T-helper 1 cell treated with Interleukin-12 subunit alpha and Interleukin-12 subunit beta and Interleukin-4 antibody, amounts not matched to agents 30 ng/mL and 1 ng/mL, for 36 hours (primary cell): ENCODE data around the gene SOX3. TPM values are rescaled to one million over a fixed set of nuclear protein-coding genes. Genes with fewer than 3 reads are reported as not detected.

Experiments used
- intact Hi-C: fragments of 100-400 bp; cut with micrococcal nuclease; formaldehyde crosslinking; loops from one replicate; pipeline ENCODE4 v1.15.1; 2024
- total RNA-seq: library from RNA; stranded (reverse); gene quantifications from 2 replicates; pipeline ENCODE4 v1.2.3, GENCODE V29; 2022

The SOX3 gene
- not detected in 2 replicates for total RNA-seq

- intact Hi-C loops, result no loop called here
Measured at GRCh38 chrX:140504371-140505324, at the start of gene SOX3. SOX3 (minus strand) TSS chrX:140505069; CDS start chrX:140505060, 9 bp downstream.

GRCh38 chrX:140548985-140549384, 44.1 kb upstream of the SOX3 start:
- intact Hi-C loops, result no loop called here

GRCh38 chrX:140526171-140526570, 21.3 kb upstream of the SOX3 start:
- intact Hi-C loops, result no loop called here

GRCh38 chrX:140525448-140525847, 20.6 kb upstream of the SOX3 start:
- intact Hi-C loops, result no loop called here

- intact Hi-C loops, result no loop called here
Measured at GRCh38 chrX:140524556-140524955, 19.7 kb upstream of the SOX3 start.

- intact Hi-C loops, result no loop called here
Measured at GRCh38 chrX:140521393-140521792, 16.5 kb upstream of the SOX3 start.

GRCh38 chrX:140514554-140514953, 9.7 kb upstream of the SOX3 start:
- intact Hi-C loops, result no loop called here

GRCh38 chrX:140510895-140511295, 6.0 kb upstream of the SOX3 start:
- intact Hi-C loops, result no loop called here

GRCh38 chrX:140510306-140510676, 5.4 kb upstream of the SOX3 start:
- intact Hi-C loops, result no loop called here

- intact Hi-C loops, result no loop called here
Measured at GRCh38 chrX:140509468-140510305, 4.8 kb upstream of the SOX3 start.

GRCh38 chrX:140508958-140509357, 4.1 kb upstream of the SOX3 start:
- intact Hi-C loops, result no loop called here

GRCh38 chrX:140507982-140508305, 3.1 kb upstream of the SOX3 start:
- intact Hi-C loops, result no loop called here

- intact Hi-C loops, result no loop called here
Measured at GRCh38 chrX:140507223-140507981, 2.5 kb upstream of the SOX3 start.

- intact Hi-C loops, result no loop called here
Measured at GRCh38 chrX:140505421-140506337, 810 bp upstream of the SOX3 start.

- intact Hi-C loops, result no loop called here
Measured at GRCh38 chrX:140503714-140504351, 1.0 kb downstream of the SOX3 start.

- intact Hi-C loops, result no loop called here
Measured at GRCh38 chrX:140503238-140503601, 1.6 kb downstream of the SOX3 start.

- intact Hi-C loops, result no loop called here
Measured at GRCh38 chrX:140502491-140503237, 2.2 kb downstream of the SOX3 start.

GRCh38 chrX:140501940-140502468, 2.9 kb downstream of the SOX3 start:
- intact Hi-C loops, result no loop called here

GRCh38 chrX:140501321-140501720, 3.5 kb downstream of the SOX3 start:
- intact Hi-C loops, result no loop called here
